ENCODE results near the gene ZSWIM9. TPM values are rescaled to one million over a fixed set of nuclear protein-coding genes. Genes with fewer than 3 reads are reported as not detected.

The ZSWIM9 gene
- total and polyA plus RNA-seq, 9 donors: 3.2 to 11.9 (median 7.5) TPM

GRCh38 chr19:48194844-48195830 is 24.7 kb downstream of the ZSWIM9 start:
- H3K36me3 ChIP-seq: no peaks in the 10 kb centered on the region
- H3K4me3 ChIP-seq: no peak overlapping the region
- no peaks in the 10 kb centered on the region for H3K27me3 ChIP-seq
- peaks cover 5% of the 10 kb centered on the region for H3K4me1 ChIP-seq (ENCODE audit: insufficient read depth)
- H3K27ac ChIP-seq: no peak overlapping the region
- no peaks in the 10 kb centered on the region for H3K9me3 ChIP-seq
- intact Hi-C loops (cut with DNase I): no loop called here
- no peak for DNase-seq
- WGBS, 3 donors: 78 to 82% (median 80%) methylated on average over 79 to 95 of the region's 95 CpGs
- TF ChIP-seq CTCF (IDR thresholded peaks at IDR 0.05): no peak

GRCh38 chr19:48196321-48196763 is 25.9 kb downstream of the ZSWIM9 start:
- Histone ChIP-seq H3K27me3 (no peaks in the 10 kb centered on the region), H3K4me1 (ENCODE audit: insufficient read depth) (peaks cover 5% of the 10 kb centered on the region), H3K4me3 (no peak overlapping the region), H3K9me3 (no peaks in the 10 kb centered on the region), H3K27ac (no peak overlapping the region), H3K36me3 (no peaks in the 10 kb centered on the region)
- intact Hi-C loops (cut with DNase I): no loop called here
- 65 to 73% (median 68%) methylated on average over 20 to 23 of the region's 23 CpGs for WGBS, 3 donors
- DNase-seq: no peak
- TF ChIP-seq POLR2A (IDR thresholded peaks at IDR 0.05) (no peak), CTCF (IDR thresholded peaks at IDR 0.05) (no peak)

GRCh38 chr19:48196933-48197665 is 26.6 kb downstream of the ZSWIM9 start:
- 2 to 7% (median 4%) methylated on average over 13 of the region's 13 CpGs for WGBS, 3 donors
- intact Hi-C loops (cut with DNase I): no loop called here
- H3K4me3 ChIP-seq: no peak overlapping the region
- no peak overlapping the region for H3K27ac ChIP-seq
- peak in 1 of 5 donors; percentile 29 for DNase-seq
- TF ChIP-seq EP300 (IDR thresholded peaks at IDR 0.05) (no peak), CTCF (IDR thresholded peaks at IDR 0.05) (no peak), POLR2A (IDR thresholded peaks at IDR 0.05) (no peak)
- no peaks in the 10 kb centered on the region for H3K36me3 ChIP-seq
- H3K4me1 ChIP-seq (ENCODE audit: insufficient read depth): peaks cover 5% of the 10 kb centered on the region
- H3K27me3 ChIP-seq: no peaks in the 10 kb centered on the region
- no peaks in the 10 kb centered on the region for H3K9me3 ChIP-seq

- TF ChIP-seq EP300 (IDR thresholded peaks at IDR 0.05) (no peak), POLR2A (IDR thresholded peaks at IDR 0.05) (no peak), CTCF (IDR thresholded peaks at IDR 0.05) (no peak)
- H3K27me3 ChIP-seq: no peaks in the 10 kb centered on the region
- WGBS, 3 donors: 4 to 17% (median 6%) methylated on average over 5 of the region's 5 CpGs
- H3K4me1 ChIP-seq (ENCODE audit: insufficient read depth): peaks cover 3% of the 10 kb centered on the region
- peak overlapping the region; percentile 63 for H3K4me3 ChIP-seq
- no peaks in the 10 kb centered on the region for H3K9me3 ChIP-seq
- H3K27ac ChIP-seq: peak overlapping the region in 1 of 2 donors; percentile 35
- no peaks in the 10 kb centered on the region for H3K36me3 ChIP-seq
- DNase-seq: no peak
- intact Hi-C loops (cut with DNase I): no loop called here
Observed at GRCh38 chr19:48203222-48203793, 32.8 kb downstream of the ZSWIM9 start.
